ENCODE results near the gene MACROD2.

GRCh38 chr20:14764511-14765369 is 769.4 kb downstream of the MACROD2 start:
- TF ChIP-seq POLR2A (IDR thresholded peaks at IDR 0.05; ENCODE audit: low read length): no peak
- no peak for TF ChIP-seq PBX3 (IDR thresholded peaks at IDR 0.05)
- TF ChIP-seq MAZ (IDR thresholded peaks at IDR 0.05; ENCODE audit: borderline replicate concordance, low read depth, low read length): no peak
- TF ChIP-seq JUNB (IDR thresholded peaks at IDR 0.05): no peak
- TF ChIP-seq CTCF (IDR thresholded peaks at IDR 0.05): no peak
- TF ChIP-seq JUN (IDR thresholded peaks at IDR 0.05): no peak
- TF ChIP-seq FOSL2 (IDR thresholded peaks at IDR 0.05): no peak
- TF ChIP-seq FOSL2 (CRISPR knock-in tag; IDR thresholded peaks at IDR 0.05): no peak

Measured in A549 (cell line).